ENCODE data around the gene CEP128.

CEP128 gene

DNA sequence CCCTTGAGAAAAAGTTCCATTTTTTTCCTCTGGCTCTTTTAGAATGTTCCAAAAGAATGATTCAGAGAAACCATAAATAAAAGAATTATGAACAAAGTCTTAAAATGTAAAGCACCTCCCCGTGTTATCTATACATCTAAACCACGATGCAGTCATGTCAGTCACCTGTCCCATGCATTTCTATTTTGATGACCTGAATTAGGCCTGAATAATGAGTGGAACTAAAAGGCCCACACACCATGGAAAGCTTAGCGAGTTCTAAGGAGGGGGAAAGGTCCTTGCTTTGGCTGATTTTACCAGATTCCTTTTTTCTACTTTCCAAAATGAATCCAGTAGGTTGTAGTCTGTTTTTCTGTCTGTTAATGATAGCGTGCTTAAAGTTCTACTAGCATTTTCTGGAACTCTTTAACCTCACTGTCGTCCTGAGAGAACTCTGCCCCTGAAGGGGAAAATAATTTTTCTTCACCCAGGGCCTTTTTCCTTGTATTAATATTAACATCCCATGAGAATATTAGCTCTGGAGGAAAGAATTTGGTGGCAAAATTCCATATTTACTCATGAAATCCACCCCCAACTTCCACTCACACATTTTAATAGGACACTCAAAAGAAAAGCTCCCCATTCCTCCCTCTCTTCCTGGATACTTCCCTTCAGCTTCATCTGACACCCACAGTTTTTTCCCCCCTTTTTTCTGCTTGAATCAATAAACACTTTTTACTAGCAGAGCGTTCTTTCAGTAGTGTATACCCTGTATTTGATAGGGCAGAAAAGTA lies 464.0 kb downstream of the CEP128 start:
- DNase-seq (ENCODE audit: low spot score) = no peak

DNA sequence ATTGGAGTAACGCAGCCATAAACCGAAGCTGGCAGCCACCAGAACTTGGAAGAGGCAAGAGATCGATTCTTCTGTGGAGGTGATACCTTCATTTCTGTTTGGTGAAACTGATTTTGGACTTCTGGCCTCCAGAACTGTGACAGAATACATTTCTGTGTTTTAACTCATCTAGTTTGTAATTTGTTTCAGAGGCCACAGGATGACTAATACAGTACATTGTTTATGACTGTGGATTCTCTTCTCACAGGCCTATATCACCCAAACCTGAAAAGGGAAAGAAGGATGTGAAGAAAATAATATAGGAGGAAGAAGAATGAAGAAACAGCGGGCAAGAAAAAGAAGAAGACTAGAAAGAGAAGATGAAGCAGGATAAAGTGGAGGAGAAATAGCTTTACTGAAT lies 466.5 kb downstream of the CEP128 start:
- DNase-seq (ENCODE audit: low spot score) = no peak

DNA sequence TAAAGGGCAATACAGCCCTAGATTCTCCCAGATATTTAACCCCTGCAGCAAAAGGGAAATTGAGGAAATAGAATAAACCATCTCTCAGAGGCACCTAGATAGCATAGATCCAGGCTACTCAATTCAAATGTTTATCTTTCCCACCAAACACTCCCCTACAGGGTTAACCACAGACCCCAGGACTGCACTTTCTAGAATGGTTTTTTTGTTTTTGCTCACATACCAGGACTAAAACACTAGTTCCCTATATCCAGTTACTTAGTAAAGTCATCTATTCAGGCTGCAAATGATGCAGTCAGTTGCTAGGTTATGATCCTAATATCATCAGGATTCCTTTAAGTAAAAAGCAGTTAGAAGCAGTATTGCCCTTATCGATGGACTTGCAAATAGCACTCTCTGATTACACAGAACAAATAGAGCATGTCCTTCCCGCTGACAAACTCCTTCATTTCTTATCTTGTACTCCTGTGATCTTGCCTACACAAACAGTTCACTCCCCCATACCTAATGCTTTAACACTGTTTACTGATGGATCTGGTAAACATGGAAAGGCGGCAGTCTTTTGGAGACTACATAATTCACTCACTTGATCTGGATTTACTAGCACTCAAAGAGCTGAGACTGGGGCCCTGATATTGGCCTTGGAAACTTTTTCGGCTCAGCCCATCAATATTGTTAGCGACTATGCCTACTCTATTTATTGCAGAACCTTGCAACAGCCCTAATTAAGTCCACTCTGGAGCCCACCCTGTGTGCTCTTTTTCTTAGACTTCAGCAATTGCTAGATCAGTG lies 473.0 kb downstream of the CEP128 start:
- no peak for DNase-seq (ENCODE audit: low spot score)

DNA sequence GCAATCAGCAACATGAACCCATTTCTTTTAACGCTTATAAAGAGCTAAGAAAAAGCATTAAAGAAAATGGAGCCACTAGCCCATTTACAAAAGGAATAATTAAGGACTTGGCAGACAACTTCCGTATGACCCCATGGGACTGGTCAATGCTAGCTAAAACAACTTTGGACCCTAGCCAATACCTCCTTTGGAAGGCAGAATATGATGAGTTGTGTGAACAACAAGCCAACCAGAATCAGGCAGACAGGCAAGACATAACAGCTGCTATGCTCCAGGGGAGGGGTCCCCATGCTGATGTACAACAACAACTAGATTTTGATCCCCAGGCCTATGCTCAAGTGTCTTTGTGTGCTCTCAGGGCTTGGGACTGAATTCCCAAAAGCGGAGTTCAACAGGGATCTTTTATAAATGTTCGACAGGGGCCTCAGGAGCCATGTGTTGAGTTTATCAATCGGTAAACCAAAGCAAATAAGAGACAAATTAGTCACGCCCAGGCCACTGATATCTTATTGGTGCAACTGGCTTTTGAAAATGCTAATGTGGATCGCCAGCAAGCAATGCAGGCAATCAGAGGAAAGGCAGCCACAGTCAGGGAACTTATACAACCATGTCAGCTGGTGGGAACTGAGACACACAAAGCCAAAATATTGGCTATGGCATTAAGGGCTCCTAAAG lies 475.9 kb downstream of the CEP128 start:
- DNase-seq (ENCODE audit: low spot score) = no peak

DNA sequence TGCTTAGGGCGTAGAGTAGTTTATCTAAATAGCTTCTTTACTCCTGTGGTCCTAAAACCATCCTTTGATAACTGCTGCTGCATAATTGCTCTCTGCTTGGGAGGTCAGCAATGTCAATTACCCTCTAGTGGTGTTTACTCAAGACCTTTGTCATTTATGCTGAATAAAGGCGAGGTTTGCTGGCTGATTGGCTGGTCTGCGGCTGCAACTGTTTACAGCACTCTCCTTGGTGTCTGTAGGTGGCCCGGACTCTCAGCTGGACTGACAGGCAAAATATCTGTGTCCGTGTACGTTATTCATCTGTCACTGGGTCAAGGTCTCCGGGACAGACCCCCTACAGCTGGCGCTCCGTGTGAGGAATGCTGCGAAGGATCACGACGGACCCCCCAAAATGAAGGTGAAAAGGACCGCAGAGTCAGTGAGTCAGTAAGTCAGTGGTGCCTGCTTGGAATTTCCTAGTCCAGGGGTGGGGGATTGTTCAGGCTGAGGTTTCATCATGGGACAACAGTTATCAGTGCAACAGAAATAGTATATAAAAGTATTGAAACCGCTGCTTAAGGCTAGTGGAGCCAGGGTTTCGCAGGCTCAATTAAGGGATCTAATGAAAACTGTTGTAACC lies 476.9 kb downstream of the CEP128 start:
- DNase-seq (ENCODE audit: low spot score) = no peak

DNA sequence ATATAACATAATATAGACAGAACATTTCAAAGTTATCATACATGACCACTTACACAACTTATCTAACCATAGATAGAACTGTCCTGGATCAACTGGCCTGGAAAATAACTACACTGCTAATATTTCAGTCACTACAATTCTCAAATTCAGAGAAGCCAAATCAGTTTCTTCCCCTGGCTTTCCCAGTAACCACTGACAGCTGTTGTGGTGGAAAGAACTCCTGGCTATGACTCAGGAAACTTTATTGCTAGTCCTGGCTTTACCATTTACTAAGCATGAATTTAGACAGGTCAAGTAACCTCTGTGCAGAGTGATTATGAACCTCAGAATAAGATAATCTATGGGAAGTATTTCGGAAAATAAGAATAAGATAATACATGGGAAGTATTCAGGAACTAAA lies 485.3 kb downstream of the CEP128 start:
- no peak for DNase-seq (ENCODE audit: low spot score)

DNA sequence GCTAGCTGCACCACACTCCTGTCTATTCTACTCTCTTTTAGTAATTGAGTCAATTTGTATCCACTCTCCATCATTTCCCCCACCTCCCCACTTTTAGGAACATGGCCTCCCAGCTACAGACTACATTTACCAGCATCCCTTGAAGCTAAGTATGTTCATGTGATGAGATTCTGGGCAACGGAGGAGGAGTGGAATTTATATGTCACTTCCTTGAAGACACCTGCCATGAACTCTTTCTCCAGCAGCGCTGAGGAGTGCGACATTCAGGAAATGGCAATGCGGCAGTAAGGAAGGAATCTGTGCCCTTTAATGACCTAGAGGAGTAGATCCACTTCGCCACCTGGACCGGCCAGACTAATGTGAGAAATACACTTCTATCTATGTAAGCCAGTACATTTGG lies 486.5 kb downstream of the CEP128 start:
- no peak for DNase-seq (ENCODE audit: low spot score)

DNA sequence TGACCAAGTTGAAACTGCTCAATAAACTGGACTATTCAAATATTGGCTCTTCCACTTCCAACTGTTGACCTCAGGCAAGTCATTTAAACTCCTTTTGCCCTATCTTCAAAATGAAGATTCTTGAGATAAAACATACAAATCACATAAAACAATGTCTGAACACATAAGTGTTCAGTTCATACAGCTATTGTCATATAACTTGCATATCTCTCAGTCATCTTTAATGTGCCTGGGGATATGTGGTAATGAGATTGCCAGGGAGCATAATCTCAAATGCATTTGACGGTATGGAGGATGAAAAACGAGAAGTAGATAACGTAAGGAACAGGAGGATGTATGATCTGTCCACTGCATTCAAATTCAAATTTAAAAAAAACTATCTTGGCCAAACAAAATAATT lies 493.3 kb downstream of the CEP128 start:
- no peak for DNase-seq (ENCODE audit: low spot score)

DNA sequence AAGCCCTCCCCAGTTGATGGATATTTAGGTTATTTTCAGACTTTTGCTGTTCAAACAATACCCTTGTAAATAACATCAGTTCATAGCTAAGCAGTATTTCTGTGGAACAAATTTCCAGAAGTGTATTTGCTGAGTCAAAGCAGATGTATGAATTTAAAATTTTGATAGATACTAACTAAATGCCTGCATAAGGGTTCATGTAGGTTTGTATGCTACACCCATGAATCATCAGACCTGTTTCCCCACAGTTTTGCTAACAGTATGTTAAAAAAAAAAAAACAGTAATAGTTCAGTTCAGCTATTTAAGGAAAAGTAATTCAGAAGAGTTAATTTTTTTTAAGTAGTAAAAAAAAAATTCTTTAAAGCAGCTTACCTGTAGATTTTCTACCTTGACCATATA lies 494.1 kb downstream of the CEP128 start:
- no peak for DNase-seq (ENCODE audit: low spot score)

Data from iPS-NIHi11 (cell line).